ENCODE results near the gene DEPDC1B.
"Not testable (repeated sequence)": the region's sequence is repeated elsewhere in the genome, so short reads cannot be mapped to it uniquely, and the experiment has no call there.

Gene DEPDC1B

DNA sequence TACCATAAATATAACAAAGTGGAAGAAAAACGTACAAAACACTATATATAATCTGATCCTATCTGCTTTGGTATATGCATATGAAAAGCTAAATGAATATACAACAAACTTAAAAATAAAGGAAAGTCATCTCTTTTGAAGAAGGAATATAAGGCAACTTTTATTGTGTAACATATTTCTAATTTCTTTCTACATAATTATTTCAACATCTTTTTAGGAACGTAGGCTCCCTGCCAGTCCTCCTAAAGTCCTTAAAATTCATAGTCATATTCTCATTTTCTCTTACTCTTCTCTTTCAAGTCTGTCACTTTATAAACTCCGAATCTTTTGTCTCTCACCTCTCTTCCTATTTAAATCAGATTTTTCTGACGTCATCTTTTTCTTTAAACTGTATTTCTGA is 9.6 kb downstream of the DEPDC1B start:
- peak; percentile 9 for FAIRE-seq
- TF ChIP-seq POLR2AphosphoS5 (IDR thresholded peaks at IDR 0.05; ENCODE audit: low read depth, low read length), result no peak
- TF ChIP-seq POLR2A (IDR thresholded peaks at IDR 0.05; ENCODE audit: low read depth, low read length), result no peak
- TF ChIP-seq TAF1 (IDR thresholded peaks at IDR 0.05; ENCODE audit: borderline replicate concordance, low read depth, low read length), result no peak
- DNase-seq (ENCODE audit: insufficient read length), result no peak

DNA sequence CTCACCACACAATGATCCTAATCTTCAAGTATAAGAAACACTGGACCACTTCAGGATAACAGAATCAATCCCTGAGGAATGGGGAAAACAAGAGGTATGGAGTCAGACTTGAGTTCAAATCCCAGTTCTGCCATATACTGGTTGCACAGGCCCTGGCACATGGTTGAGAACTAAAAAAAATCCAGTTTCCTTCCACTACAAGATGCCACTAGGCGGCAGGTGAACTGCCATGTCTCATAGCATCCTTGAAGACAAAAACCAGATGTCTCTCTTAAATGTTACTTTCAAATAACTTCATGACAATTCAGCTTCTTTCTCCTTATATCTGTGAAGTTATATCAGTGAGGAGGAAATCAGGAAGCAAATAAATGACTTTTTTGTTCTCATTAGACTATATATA is 11.0 kb downstream of the DEPDC1B start:
- no peak for FAIRE-seq
- TF ChIP-seq TAF1 (IDR thresholded peaks at IDR 0.05; ENCODE audit: borderline replicate concordance, low read depth, low read length), result no peak
- no peak for TF ChIP-seq POLR2AphosphoS5 (IDR thresholded peaks at IDR 0.05; ENCODE audit: low read depth, low read length)
- no peak for TF ChIP-seq POLR2A (IDR thresholded peaks at IDR 0.05; ENCODE audit: low read depth, low read length)
- no peak for DNase-seq (ENCODE audit: insufficient read length)

DNA sequence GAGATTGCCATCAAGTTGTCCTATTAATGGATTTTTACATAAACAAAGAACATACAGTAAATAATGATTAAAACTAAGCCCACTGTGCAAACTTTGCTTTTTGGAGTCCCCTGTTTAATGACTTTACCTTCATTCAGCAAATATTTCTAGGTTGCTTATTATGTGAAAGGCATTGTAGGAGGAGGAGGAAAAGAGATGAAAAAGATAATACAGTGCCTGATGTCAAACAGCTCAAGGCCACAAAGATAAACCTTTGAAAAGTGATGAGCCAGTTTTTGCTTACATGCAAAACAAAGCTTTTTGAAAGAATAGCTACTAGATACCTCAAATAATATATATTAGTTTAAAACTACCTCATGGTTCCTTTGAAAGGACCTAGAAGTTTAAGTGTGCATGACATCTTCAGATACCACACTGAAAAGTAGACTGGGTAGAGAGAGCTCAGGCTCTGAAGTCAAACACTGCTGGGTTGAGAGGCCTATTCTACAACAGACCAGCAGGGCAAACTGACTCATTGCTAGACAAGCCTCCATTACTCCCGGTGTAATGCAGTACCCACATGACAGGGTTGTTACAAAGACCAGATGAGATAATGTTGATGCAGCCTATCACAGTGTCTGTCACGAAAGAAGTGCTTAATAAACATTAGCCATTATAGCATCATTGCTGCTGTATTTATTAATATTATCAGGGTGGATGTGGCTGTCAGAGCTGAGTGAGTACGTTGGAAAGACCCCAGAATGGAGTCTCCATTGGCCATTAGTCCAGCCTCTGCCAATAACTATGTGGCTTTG is 11.8 kb downstream of the DEPDC1B start:
- DNase-seq (ENCODE audit: insufficient read length) (no peak), FAIRE-seq (peak; percentile 61)
- TF ChIP-seq POLR2AphosphoS5 (IDR thresholded peaks at IDR 0.05; ENCODE audit: low read depth, low read length) (no peak), TAF1 (IDR thresholded peaks at IDR 0.05; ENCODE audit: borderline replicate concordance, low read depth, low read length) (no peak), POLR2A (IDR thresholded peaks at IDR 0.05; ENCODE audit: low read depth, low read length) (no peak)

DNA sequence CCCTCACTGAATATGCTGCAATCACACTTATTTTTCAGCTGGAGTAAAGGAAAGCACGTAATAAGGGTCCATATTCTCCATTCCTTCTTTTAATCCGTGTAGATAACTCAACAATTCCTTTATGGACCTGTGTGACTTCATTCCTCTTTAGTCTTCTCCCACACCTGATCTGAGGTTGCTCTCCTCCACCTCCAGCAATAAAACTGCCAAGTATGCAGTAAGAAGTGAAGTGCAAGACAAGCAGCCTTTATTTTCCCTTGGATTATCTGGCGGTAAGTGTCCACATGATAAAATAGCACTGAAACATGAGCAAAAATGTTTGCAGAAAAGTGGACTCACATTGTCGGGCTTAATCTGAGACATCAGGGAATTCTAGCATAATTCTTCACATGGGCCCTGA is 13.8 kb downstream of the DEPDC1B start:
- no peak for DNase-seq (ENCODE audit: insufficient read length)
- TF ChIP-seq POLR2A (IDR thresholded peaks at IDR 0.05; ENCODE audit: low read depth, low read length), result no peak
- TF ChIP-seq TAF1 (IDR thresholded peaks at IDR 0.05; ENCODE audit: borderline replicate concordance, low read depth, low read length), result no peak
- no peak for TF ChIP-seq POLR2AphosphoS5 (IDR thresholded peaks at IDR 0.05; ENCODE audit: low read depth, low read length)
- FAIRE-seq, result no peak

DNA sequence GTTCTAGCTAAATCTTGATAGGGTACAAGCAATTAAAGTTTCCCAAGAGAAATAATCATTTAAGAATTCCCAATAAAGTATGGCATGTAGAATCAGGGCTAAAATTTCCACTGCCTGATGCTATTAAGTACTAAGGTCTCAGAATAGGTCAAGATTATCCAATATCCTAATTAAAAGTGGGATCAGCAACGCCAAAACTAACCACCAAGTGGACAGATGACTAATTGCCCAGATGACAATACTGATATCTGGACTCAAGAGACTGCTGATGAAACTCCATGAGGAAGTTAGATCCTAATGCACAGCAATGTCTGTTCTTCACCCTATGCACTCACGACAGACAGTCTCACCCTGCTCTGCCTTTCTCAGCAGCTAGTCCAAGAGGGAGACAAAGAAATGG is 14.3 kb downstream of the DEPDC1B start:
- FAIRE-seq (peak; percentile 50), DNase-seq (ENCODE audit: insufficient read length) (no peak)
- TF ChIP-seq TAF1 (IDR thresholded peaks at IDR 0.05; ENCODE audit: borderline replicate concordance, low read depth, low read length), result no peak
- TF ChIP-seq POLR2A (IDR thresholded peaks at IDR 0.05; ENCODE audit: low read depth, low read length), result no peak
- no peak for TF ChIP-seq POLR2AphosphoS5 (IDR thresholded peaks at IDR 0.05; ENCODE audit: low read depth, low read length)

DNA sequence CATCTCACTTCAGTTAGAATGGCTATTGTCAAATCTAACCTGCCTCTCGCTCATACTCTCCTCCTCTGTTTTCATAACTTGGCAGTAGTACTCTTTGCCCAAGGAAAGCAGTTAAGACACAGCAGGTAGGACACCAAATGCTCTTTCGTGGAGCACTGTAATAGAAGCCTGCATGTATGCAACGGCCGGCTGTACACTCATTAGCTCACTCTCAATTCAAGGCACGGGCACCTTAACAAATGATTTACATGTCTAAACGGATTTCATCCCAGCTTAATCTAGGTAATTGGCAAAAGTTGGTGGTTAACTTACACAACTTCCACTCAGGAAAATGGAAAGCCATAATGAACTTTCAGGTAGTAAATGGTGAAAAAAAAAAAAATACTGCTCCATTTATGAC is 14.9 kb downstream of the DEPDC1B start:
- no peak for FAIRE-seq
- no peak for DNase-seq (ENCODE audit: insufficient read length)
- TF ChIP-seq POLR2AphosphoS5 (IDR thresholded peaks at IDR 0.05; ENCODE audit: low read depth, low read length), result no peak
- no peak for TF ChIP-seq TAF1 (IDR thresholded peaks at IDR 0.05; ENCODE audit: borderline replicate concordance, low read depth, low read length)
- TF ChIP-seq POLR2A (IDR thresholded peaks at IDR 0.05; ENCODE audit: low read depth, low read length), result no peak

DNA sequence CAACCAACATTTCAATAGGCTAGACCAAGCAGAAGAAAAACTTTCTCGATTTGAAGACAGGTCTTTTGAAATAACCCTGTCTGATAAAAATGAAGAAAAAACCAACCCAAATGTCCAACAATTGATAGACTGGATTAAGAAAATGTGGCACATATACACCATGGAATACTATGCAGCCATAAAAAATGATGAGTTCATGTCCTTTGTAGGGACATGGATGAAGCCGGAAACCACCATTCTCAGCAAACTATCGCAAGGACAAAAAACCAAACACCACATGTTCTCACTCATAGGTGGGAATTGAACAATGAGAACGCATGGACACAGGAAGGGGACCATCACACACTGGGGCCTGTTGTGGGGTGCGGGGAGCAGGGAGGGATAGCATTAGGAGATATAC is 18.0 kb downstream of the DEPDC1B start:
- not testable (repeated sequence) for FAIRE-seq; DNase-seq (ENCODE audit: insufficient read length)

DNA sequence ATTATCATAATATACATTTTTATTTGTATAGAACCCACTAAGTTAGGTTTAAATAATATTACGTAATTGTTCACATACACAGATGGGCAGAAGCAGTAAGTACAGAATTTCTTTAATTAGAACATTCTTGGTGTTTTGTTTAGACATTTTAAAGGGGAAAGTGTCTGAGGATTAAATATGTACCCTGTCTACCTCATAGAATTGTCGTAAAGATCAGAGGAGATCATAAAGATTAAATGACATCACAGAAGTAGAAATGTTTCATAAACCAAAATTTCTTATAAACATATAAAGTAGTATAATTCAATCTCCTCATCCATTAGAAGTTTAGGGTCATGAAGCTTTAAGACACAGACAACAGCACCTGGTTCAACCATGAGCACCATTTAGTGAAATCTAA is 20.1 kb downstream of the DEPDC1B start:
- TF ChIP-seq POLR2AphosphoS5 (IDR thresholded peaks at IDR 0.05; ENCODE audit: low read depth, low read length) (no peak), TAF1 (IDR thresholded peaks at IDR 0.05; ENCODE audit: borderline replicate concordance, low read depth, low read length) (no peak), POLR2A (IDR thresholded peaks at IDR 0.05; ENCODE audit: low read depth, low read length) (no peak)
- no peak for FAIRE-seq
- no peak for DNase-seq (ENCODE audit: insufficient read length)

DNA sequence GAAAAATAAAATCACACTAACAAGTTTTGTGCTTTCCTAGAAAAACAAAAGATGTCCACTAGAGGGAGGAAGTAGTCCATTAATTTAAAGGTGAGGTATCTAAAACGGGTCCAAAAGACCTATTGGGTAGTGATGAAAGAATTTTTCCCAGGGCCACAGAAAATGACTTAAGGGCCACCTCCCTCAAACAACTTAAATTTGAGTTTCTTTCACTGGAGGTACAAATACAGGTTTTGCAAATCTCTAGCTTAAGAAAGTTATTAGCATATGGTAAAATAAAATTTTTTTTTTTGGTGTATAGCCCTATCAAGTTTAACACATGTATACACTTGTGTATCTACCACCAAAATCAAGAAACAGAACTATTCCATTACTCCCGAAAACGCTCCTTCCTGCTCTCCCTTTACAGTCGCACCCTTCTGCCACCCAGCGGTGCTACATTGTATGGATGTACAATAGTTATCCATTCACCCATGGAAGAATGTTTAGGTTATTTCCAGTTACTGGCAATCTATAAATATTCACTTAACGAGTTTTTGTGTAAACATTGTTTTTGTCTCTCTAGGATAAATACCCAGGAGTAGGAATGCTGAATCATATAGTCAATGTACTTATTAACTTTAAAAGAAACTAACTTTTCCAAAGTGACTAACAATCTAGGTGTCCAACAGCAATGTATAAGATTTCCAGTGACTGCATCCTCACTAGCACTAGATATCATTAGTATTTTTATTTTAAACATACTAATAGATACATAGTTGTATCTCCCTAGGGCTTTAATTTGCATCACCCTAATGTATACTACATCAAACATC is 21.9 kb downstream of the DEPDC1B start:
- DNase-seq (ENCODE audit: insufficient read length), result no peak
- TF ChIP-seq POLR2AphosphoS5 (IDR thresholded peaks at IDR 0.05; ENCODE audit: low read depth, low read length) (no peak), POLR2A (IDR thresholded peaks at IDR 0.05; ENCODE audit: low read depth, low read length) (no peak), TAF1 (IDR thresholded peaks at IDR 0.05; ENCODE audit: borderline replicate concordance, low read depth, low read length) (no peak)
- FAIRE-seq, result peak; percentile 57

DNA sequence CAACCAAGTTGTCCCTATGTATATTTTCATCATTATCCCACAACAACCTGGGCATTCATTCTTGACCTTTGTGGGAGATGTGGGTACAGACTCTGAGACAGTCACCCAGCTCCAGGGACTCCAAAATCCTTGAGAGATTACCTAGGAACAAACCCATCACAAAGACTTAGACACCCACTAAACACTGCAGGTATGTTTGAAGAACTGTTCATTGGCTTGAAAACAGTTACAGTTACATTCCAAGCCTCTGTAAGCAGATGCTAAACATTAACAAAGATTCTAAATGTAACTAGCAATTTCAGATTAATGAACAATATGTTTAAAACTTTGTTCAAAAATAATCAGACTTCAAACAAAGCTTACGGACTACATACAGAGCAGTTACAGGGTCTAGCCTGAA is 24.7 kb downstream of the DEPDC1B start:
- no peak for TF ChIP-seq TAF1 (IDR thresholded peaks at IDR 0.05; ENCODE audit: borderline replicate concordance, low read depth, low read length)
- TF ChIP-seq POLR2AphosphoS5 (IDR thresholded peaks at IDR 0.05; ENCODE audit: low read depth, low read length), result no peak
- TF ChIP-seq POLR2A (IDR thresholded peaks at IDR 0.05; ENCODE audit: low read depth, low read length), result no peak
- FAIRE-seq, result no peak
- no peak for DNase-seq (ENCODE audit: insufficient read length)

DNA sequence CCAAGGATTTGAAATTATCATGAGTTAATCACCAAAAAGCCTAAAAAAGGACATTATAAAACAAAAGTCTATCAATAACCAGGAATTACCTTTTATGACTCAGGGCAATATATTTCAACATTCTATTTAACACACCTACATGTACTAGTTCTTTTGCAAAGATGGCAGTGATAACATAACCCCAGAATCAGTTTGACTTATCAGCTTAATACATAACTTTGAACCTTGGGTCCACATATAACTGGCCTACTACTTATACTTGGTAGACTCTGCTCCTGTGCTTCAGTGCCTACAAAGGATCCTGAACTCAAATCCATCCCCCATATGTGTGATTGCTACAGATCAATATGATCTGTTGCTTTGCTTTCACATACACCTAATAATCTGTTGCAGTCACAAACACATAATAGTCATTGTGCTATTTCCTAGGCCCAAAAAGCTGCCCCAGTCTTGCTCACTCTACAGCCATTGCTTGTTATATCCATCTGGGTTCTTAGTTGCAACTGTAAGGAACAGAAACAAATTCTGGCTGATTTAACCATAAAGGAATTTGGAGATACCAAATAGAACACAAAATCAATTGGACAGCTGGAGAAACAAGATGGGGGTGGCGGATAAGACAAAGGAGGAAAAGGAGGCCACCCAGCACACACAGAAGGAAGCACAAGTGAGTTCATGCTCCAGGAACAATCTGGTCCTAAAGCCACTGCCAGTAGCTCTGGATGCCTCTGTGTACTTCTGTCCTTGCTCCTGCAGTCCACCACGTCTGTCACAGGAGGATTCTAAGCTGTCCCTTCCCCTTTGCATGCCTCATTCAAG is 25.5 kb downstream of the DEPDC1B start:
- no peak for DNase-seq (ENCODE audit: insufficient read length)
- no peak for TF ChIP-seq POLR2A (IDR thresholded peaks at IDR 0.05; ENCODE audit: low read depth, low read length)
- FAIRE-seq, result no peak

Data from GM12892 (cell line).